Measurements from ENCODE around the gene CNTN1.

DNA sequence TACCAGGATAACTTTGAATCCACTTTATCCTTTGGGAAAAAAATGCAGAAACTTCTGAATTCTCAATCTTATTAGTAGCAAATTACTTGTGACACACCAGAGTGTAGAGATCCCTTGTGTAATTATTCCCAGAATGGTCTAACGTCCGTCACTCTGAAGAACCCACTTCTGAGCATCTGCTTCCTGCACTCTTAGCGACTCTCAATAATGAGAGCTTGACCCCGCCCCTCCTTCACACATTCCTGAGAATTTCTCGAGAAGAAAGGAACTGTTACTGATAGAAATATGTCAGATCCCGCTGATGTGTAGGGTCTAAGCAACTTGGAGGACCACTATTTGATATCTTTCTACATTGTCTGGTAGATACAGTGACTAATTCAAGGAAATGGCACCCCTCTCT is 277.6 kb downstream of the CNTN1 start:
- TF ChIP-seq ZNF274 (IDR thresholded peaks at IDR 0.05; ENCODE audit: low read depth, low read length) (no peak), YY1 (IDR thresholded peaks at IDR 0.05; ENCODE audit: insufficient read depth, insufficient read length) (no peak)

Measured in NT2/D1 (cell line).